ENCODE measurements around the gene ADARB1. TPM values are rescaled to one million over a fixed set of nuclear protein-coding genes. Genes with fewer than 3 reads are reported as not detected.

Gene ADARB1
- total and polyA plus RNA-seq, 9 of the 15 experiments (the other 6 are each of a cell fraction or from before 2014, with no cell fraction given): 6.7 to 16.0 (median 8.3) TPM

- TF ChIP-seq MGA (IDR thresholded peaks at IDR 0.05) (peak; percentile 37; the same call in 1 of the 2 replicates), C11orf30 (IDR thresholded peaks at IDR 0.05; ENCODE audit: low read depth) (peak; percentile 97), MAFG (tag; conservative IDR thresholded peaks at IDR 0.05) (peak; percentile 94), CTBP1 (IDR thresholded peaks at IDR 0.05; ENCODE audit: borderline replicate concordance) (peak; percentile 28; the same call in 1 of the 2 replicates), MAFF (IDR thresholded peaks at IDR 0.05; ENCODE audit: low read length) (peak; percentile 60)
These were observed 9.6 kb upstream of the ADARB1 start (continued) for GRCh38 chr21:45064618-45065399.

All from K562 (cell line).